ENCODE measurements around the gene NCCRP1. TPM values are rescaled to one million over a fixed set of nuclear protein-coding genes. Genes with fewer than 3 reads are reported as not detected.

NCCRP1 gene
- polyA plus RNA-seq, 1 experiment, result 0.04 TPM

DNA sequence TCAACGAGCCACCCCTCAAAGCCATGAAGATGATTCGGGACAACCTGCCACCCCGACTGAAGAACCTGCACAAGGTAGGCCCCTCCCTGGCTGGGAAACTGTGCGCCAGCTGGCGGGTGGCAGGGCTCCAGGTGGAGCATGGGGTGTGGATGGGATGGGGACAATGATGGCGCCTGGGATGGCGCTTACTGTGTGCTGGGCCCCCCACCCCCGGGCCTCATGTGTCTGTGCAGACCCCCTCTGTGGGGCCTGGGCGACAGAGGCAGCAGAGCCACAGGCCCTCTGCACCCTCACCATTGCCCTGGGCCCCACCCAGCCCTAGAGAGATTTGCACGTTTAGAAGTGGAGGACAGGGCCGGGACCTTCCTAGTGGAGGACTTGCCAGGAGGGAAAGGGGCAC, 19.0 kb upstream of the NCCRP1 start:
- no peak for DNase-seq (ENCODE audit: low read depth)
- TF ChIP-seq, protein P1, sequence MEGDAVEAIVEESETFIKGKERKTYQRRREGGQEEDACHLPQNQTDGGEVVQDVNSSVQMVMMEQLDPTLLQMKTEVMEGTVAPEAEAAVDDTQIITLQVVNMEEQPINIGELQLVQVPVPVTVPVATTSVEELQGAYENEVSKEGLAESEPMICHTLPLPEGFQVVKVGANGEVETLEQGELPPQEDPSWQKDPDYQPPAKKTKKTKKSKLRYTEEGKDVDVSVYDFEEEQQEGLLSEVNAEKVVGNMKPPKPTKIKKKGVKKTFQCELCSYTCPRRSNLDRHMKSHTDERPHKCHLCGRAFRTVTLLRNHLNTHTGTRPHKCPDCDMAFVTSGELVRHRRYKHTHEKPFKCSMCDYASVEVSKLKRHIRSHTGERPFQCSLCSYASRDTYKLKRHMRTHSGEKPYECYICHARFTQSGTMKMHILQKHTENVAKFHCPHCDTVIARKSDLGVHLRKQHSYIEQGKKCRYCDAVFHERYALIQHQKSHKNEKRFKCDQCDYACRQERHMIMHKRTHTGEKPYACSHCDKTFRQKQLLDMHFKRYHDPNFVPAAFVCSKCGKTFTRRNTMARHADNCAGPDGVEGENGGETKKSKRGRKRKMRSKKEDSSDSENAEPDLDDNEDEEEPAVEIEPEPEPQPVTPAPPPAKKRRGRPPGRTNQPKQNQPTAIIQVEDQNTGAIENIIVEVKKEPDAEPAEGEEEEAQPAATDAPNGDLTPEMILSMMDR (IDR thresholded peaks at IDR 0.05; ENCODE audit: insufficient read depth, low read depth, low read length), result no peak
- Histone ChIP-seq H3K4me3 (ENCODE audit: low read depth, low read length) (no peak overlapping the region), H3K36me3 (ENCODE audit: control insufficient read depth, insufficient read depth, low read length) (peaks cover 30% of the 10 kb centered on the region), H3K27me3 (ENCODE audit: control insufficient read depth, insufficient read depth, low read length) (no peaks in the 10 kb centered on the region)
- ChIA-PET CTCF (no interaction called here), POLR2A (no interaction called here)

DNA sequence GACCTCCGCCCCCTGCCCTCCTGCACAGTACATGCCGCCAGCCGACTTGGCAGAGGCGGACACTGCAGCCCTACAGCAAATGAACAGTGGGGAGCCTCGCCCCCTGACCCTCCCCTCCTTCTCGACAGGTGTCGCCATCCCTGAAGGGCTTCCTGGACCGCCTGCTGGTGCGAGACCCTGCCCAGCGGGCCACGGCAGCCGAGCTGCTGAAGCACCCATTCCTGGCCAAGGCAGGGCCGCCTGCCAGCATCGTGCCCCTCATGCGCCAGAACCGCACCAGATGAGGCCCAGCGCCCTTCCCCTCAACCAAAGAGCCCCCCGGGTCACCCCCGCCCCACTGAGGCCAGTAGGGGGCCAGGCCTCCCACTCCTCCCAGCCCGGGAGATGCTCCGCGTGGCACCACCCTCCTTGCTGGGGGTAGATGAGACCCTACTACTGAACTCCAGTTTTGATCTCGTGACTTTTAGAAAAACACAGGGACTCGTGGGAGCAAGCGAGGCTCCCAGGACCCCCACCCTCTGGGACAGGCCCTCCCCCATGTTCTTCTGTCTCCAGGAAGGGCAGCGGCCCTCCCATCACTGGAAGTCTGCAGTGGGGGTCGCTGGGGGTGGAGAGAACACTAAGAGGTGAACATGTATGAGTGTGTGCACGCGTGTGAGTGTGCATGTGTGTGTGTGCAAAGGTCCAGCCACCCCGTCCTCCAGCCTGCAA, 18.3 kb upstream of the NCCRP1 start:
- peaks cover 30% of the 10 kb centered on the region for H3K36me3 ChIP-seq (ENCODE audit: control insufficient read depth, insufficient read depth, low read length)
- CTCF ChIA-PET, result no interaction called here

DNA sequence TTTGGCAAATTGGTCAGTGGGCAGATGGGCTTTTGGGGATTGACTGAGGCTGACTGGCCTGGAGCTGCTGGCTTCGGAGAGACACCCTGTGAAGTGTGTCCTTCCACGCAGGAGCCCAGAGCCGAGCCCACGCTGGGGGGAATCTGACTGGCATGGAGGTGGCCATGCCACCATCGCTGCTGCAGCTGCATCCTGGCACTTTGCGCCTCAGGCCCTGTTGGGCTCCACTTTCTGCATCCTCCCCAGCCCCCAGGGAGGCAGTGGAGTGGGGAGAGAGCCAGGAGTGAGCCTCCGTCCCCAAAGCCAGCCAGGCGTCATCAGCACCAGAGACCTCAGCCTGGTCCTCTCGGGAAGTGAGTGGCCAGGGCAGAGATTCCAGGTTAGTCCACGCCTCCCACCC, 17.0 kb upstream of the NCCRP1 start:
- POLR2A ChIA-PET, result no interaction called here

More for the DNA sequence above, 18.3 kb upstream of the NCCRP1 start:
- no peaks in the 10 kb centered on the region for H3K27me3 ChIP-seq (ENCODE audit: control insufficient read depth, insufficient read depth, low read length)
- TF ChIP-seq, protein P1 (IDR thresholded peaks at IDR 0.05; ENCODE audit: insufficient read depth, low read depth, low read length), result no peak
- H3K4me3 ChIP-seq (ENCODE audit: low read depth, low read length), result no peak overlapping the region
- POLR2A ChIA-PET, result no interaction called here
- no peak for DNase-seq (ENCODE audit: low read depth)

DNA sequence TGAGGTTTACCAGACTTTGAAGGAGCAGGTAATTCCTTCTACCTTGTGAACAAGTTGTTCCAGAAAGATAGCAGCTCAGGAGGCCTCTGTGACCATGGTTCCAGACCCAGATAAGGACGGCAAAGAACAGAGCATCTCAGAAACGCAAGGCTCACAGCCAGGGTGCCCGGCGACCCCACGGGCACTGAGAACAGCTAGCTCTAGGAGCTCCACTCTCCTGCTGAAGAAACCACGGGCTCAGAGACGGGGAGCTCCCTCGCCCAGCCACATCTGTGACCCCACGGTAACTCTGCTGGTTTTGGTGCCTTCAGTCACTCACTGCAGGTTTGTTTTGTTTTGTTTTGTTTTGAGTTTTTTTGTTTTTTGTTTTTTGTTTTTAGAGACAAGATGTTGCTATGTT, 16.0 kb upstream of the NCCRP1 start:
- ChIA-PET CTCF (interaction anchor here (0.7 kb wide), 1 partner anchor 18 kb away, joined by 4 read pairs; no protein-coding TSS in a partner anchor), POLR2A (no interaction called here)
- DNase-seq (ENCODE audit: low read depth), result no peak
- H3K27me3 ChIP-seq (ENCODE audit: control insufficient read depth, insufficient read depth, low read length), result no peaks in the 10 kb centered on the region
- no peak overlapping the region for H3K4me3 ChIP-seq (ENCODE audit: low read depth, low read length)
- TF ChIP-seq, protein P1 (IDR thresholded peaks at IDR 0.05; ENCODE audit: insufficient read depth, low read depth, low read length), result no peak
- peaks cover 26% of the 10 kb centered on the region for H3K36me3 ChIP-seq (ENCODE audit: control insufficient read depth, insufficient read depth, low read length)

More for the DNA sequence above, 17.0 kb upstream of the NCCRP1 start:
- Histone ChIP-seq H3K27me3 (ENCODE audit: control insufficient read depth, insufficient read depth, low read length) (no peaks in the 10 kb centered on the region), H3K36me3 (ENCODE audit: control insufficient read depth, insufficient read depth, low read length) (peaks cover 28% of the 10 kb centered on the region), H3K4me3 (ENCODE audit: low read depth, low read length) (no peak overlapping the region)
- TF ChIP-seq, protein P1 (IDR thresholded peaks at IDR 0.05; ENCODE audit: insufficient read depth, low read depth, low read length), result no peak
- DNase-seq (ENCODE audit: low read depth), result no peak
- CTCF ChIA-PET, result interaction anchor here (0.7 to 1.0 kb wide), 3 partner anchors 8 to 70 kb away, joined by 3 read pairs; no protein-coding TSS in a partner anchor

DNA sequence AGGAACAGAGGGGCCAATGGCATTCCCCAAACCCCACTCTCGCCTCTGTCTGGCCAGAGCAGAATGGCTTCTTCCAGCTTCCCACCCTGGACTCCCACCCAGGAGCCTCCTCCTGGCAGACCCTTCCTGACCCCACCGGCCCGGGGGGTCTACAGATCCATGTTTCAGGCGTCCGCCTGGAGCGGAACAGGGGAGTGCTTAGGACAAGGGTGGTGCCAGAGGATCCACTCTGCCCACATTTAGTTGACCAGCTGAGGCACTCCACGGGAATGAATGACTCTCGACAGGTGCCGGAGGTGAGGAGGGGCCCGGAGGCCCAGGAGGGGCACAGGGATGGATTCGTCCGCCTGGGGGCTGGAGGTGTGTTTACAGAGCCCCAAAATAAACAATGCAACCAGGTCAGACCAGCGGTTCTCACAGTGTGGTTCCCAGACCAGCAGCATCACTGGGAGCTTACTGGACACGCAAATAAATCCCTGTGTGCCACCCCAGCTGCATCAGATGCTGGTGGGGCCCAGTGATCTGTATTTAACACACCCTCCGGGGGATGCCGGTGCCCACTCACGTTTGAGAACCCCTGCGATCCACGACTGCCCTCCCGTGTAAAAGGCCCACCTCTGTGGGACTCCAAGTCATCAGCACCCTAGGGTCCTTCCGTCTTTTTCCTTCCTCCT, 15.1 kb upstream of the NCCRP1 start:
- ChIA-PET CTCF (interaction anchor here (0.7 kb wide), 1 partner anchor 17 kb away, joined by 4 read pairs; no protein-coding TSS in a partner anchor), POLR2A (no interaction called here)
- H3K27me3 ChIP-seq (ENCODE audit: control insufficient read depth, insufficient read depth, low read length), result no peaks in the 10 kb centered on the region

More for the DNA sequence above, 15.1 kb upstream of the NCCRP1 start:
- peaks cover 19% of the 10 kb centered on the region for H3K36me3 ChIP-seq (ENCODE audit: control insufficient read depth, insufficient read depth, low read length)
- no peak for DNase-seq (ENCODE audit: low read depth)
- no peak overlapping the region for H3K4me3 ChIP-seq (ENCODE audit: low read depth, low read length)
- TF ChIP-seq, protein P1 (IDR thresholded peaks at IDR 0.05; ENCODE audit: insufficient read depth, low read depth, low read length), result no peak

Data from BJ (cell line).